ENCODE data around the gene CASTOR1. TPM values are rescaled to one million over a fixed set of nuclear protein-coding genes. Genes with fewer than 3 reads are reported as not detected.

Gene CASTOR1
- total RNA-seq, 1 experiment from 2014 or later = 8.4 TPM

DNA sequence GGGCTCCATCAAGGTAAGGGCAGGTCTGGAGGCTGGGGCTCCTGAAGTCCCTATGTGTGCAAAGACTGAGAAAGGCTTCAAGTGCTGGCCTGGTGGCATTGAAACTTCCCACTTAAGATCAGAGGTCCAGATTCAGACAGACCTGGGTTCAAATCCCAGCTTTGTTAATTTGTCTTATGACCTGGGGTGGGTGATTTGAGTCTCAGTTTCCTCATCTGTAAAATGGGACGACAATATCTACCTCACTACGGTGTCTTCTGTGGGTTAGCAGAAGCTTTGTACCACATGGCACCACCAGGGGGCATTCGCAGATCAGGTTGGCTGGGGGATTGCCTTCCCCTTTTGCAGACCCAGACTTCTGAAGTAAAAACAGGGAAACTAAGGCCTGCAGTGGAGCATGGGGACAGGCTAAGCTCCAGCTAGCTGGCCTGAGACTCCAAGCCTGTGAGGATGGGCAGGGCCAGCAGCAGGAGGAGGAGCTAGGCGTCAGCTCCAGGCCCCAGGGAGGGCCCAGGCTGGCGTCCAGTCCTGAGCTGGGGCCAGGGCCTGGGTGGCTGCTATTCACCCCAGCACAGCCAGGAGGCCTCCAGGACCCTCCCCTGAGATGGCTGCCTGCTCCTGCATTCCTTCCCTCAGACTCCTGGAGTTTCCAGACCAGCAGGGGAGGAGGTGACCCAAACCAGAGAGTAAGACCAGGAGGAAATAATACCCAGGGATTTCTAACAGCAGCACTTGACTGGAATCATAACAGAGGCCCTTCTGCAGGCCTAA lies 1.5 kb downstream of the CASTOR1 start:
- H3K36me3 ChIP-seq (ENCODE audit: insufficient read depth, low read length) = no peaks in the 10 kb centered on the region
- peak; percentile 94 for DNase-seq
- no peaks in the 10 kb centered on the region for H3K27me3 ChIP-seq (ENCODE audit: low read length)
- peak overlapping the region; percentile 88; the same call in 1 of the 2 replicates for H3K4me3 ChIP-seq (ENCODE audit: low read length)
- H3K4me2 ChIP-seq (ENCODE audit: low read depth, low read length, poor library complexity, severe bottlenecking) = peak overlapping the region; percentile 88
- H3K9me2 ChIP-seq (replicated peaks; ENCODE audit: insufficient read depth, low read length) = no peaks in the 10 kb centered on the region
- H3K27ac ChIP-seq (ENCODE audit: low read length) = no peak overlapping the region
- peak overlapping the region; percentile 80 for H3K9ac ChIP-seq (ENCODE audit: low read length)
- H3K9me3 ChIP-seq (ENCODE audit: low read length) = no peaks in the 10 kb centered on the region
- H3K4me1 ChIP-seq (ENCODE audit: low read length) = peaks cover 43% of the 10 kb centered on the region
- H2AFZ ChIP-seq (ENCODE audit: low read length) = no peak overlapping the region
- H3K79me2 ChIP-seq (ENCODE audit: low read length) = no peaks in the 10 kb centered on the region
- peaks cover 4% of the 10 kb centered on the region; the same call in 1 of the 2 replicates for H4K20me1 ChIP-seq (ENCODE audit: insufficient read depth, low read depth, low read length)

DNA sequence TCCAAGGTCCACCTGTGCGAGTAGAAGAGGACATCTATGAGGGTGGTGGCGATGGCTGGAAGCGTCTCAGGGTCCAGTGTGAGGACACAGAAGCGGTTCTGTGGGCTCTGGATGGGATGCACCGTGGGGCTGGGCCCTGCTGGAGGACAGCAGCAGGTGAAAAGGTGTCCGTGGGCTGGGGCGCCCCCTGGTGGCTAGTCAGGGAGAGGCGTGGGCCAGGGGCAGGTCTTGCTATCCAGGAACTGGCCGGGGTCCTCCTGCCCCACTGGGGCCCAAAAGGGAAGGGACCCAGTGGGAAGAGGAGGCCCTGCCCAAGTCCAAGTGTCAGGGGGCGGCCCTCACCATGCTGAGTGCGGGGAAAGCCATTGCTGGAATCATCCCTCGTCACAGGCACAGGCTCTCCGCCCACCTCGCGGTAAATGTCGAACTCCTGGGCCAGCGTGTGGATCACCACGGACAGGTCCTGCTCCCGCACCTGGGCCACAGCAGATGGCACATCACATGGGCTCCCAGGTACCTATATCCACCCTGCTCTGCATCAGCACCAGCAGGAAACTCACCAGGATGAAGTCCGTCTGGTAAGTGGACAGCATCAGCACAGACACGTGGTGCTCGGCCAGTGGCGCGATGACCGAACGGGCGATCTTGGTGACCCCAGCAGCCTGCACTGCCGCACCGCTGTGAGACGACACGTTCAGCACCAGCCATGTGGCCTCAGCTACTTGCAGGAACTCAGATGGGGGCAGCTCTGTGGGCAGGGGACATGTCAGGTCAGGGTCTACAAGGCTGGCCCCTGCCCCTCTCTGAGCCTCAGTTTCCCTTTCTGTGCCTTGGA lies 2.3 kb downstream of the CASTOR1 start:
- no peak overlapping the region for H2AFZ ChIP-seq (ENCODE audit: low read length)
- H3K4me1 ChIP-seq (ENCODE audit: low read length) = peaks cover 35% of the 10 kb centered on the region
- H3K36me3 ChIP-seq (ENCODE audit: insufficient read depth, low read length) = no peaks in the 10 kb centered on the region
- no peaks in the 10 kb centered on the region for H3K9me2 ChIP-seq (replicated peaks; ENCODE audit: insufficient read depth, low read length)
- no peak overlapping the region for H3K4me3 ChIP-seq (ENCODE audit: low read length)
- H3K79me2 ChIP-seq (ENCODE audit: low read length) = no peaks in the 10 kb centered on the region
- H4K20me1 ChIP-seq (ENCODE audit: insufficient read depth, low read depth, low read length) = peaks cover 4% of the 10 kb centered on the region; the same call in 1 of the 2 replicates
- no peak overlapping the region for H3K27ac ChIP-seq (ENCODE audit: low read length)
- no peak overlapping the region for H3K4me2 ChIP-seq (ENCODE audit: low read depth, low read length, poor library complexity, severe bottlenecking)
- peak; percentile 89 for DNase-seq
- no peaks in the 10 kb centered on the region for H3K9me3 ChIP-seq (ENCODE audit: low read length)
- H3K9ac ChIP-seq (ENCODE audit: low read length) = no peak overlapping the region
- H3K27me3 ChIP-seq (ENCODE audit: low read length) = no peaks in the 10 kb centered on the region

DNA sequence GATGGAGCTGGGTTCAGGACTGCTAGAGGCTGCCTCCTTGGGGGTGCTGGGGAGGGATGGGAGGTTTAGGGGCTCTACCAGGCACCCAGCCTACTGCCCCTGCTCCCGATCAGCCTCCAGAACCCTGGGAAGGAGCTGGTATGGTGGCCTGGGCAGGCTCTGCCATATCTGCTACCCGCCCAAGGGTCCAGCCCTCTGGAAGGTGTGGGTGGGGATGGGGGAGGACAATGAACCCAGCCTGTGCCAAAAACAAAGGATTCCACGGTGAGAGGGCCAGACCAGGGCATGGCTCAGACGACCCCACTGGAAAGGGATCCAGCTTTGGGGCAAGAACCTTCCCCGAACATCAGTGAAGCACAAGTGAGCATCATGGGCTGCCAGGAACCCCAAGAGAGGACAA lies 3.0 kb downstream of the CASTOR1 start:
- H2AFZ ChIP-seq (ENCODE audit: low read length) = no peak overlapping the region
- peaks cover 28% of the 10 kb centered on the region for H3K4me1 ChIP-seq (ENCODE audit: low read length)
- H3K4me2 ChIP-seq (ENCODE audit: low read depth, low read length, poor library complexity, severe bottlenecking) = no peak overlapping the region
- H3K27ac ChIP-seq (ENCODE audit: low read length) = no peak overlapping the region
- H4K20me1 ChIP-seq (ENCODE audit: insufficient read depth, low read depth, low read length) = peaks cover 4% of the 10 kb centered on the region; the same call in 1 of the 2 replicates
- H3K9ac ChIP-seq (ENCODE audit: low read length) = no peak overlapping the region
- no peaks in the 10 kb centered on the region for H3K36me3 ChIP-seq (ENCODE audit: insufficient read depth, low read length)
- H3K4me3 ChIP-seq (ENCODE audit: low read length) = no peak overlapping the region
- H3K79me2 ChIP-seq (ENCODE audit: low read length) = no peaks in the 10 kb centered on the region
- no peaks in the 10 kb centered on the region for H3K9me2 ChIP-seq (replicated peaks; ENCODE audit: insufficient read depth, low read length)
- no peak for DNase-seq
- H3K9me3 ChIP-seq (ENCODE audit: low read length) = no peaks in the 10 kb centered on the region
- no peaks in the 10 kb centered on the region for H3K27me3 ChIP-seq (ENCODE audit: low read length)

DNA sequence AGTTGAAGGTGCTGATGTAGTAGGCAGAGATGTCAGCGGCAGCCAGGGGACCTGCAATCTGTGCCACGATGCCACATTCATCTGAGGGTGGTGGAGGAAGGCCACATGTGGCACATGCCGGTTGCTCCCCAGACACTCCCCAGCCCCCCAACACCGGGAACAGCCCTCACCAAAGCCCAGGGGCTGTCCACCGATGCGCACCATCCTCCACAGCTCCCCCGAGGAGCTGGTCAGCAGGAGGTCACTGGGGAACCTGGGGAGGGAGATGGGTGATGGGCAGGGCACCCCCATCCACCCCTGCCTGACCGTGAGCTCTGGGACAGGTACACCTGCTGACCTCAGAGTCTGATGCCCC lies 3.5 kb downstream of the CASTOR1 start:
- Histone ChIP-seq H2AFZ (ENCODE audit: low read length) (no peak overlapping the region), H4K20me1 (ENCODE audit: insufficient read depth, low read depth, low read length) (peaks cover 4% of the 10 kb centered on the region; the same call in 1 of the 2 replicates), H3K27me3 (ENCODE audit: low read length) (no peaks in the 10 kb centered on the region), H3K27ac (ENCODE audit: low read length) (no peak overlapping the region), H3K4me2 (ENCODE audit: low read depth, low read length, poor library complexity, severe bottlenecking) (no peak overlapping the region), H3K79me2 (ENCODE audit: low read length) (no peaks in the 10 kb centered on the region), H3K4me1 (ENCODE audit: low read length) (peaks cover 23% of the 10 kb centered on the region), H3K9me2 (replicated peaks; ENCODE audit: insufficient read depth, low read length) (no peaks in the 10 kb centered on the region), H3K4me3 (ENCODE audit: low read length) (no peak overlapping the region), H3K9me3 (ENCODE audit: low read length) (no peaks in the 10 kb centered on the region), H3K36me3 (ENCODE audit: insufficient read depth, low read length) (no peaks in the 10 kb centered on the region), H3K9ac (ENCODE audit: low read length) (no peak overlapping the region)
- no peak for DNase-seq

DNA sequence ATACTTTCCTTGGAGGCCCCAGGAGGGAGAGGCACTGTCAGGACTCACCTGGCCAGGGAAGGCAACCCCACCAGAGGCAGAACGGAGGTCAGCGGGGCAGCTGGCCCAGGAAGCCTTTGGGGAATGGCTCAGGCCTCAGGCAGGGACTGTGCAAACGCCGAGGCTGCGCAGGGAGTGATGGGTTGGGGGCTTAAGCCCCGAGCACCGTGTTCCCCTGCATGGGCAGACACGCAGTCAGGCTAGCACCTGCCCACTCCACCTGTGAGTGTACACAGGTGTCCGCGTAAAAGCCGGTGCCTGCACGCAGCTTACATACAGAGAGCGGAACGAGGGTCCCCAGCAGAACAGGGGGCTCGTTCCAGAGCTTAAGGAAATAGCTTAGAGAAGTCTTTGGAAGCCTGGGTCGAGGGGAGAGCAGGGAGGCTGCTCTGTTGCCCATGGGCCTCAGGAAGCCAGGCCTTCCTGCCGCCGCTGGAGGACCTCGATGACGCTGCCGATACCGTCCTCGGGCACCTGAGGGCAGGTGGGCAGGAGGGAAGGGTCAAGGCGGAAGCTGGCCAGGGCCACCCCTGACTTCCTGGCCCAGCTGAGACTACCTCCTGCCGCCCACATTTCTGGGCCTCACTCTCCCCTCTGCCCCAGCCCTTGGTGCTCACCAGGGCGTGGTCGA lies 4.0 kb downstream of the CASTOR1 start:
- Histone ChIP-seq H3K4me2 (ENCODE audit: low read depth, low read length, poor library complexity, severe bottlenecking) (no peak overlapping the region), H3K36me3 (ENCODE audit: insufficient read depth, low read length) (no peaks in the 10 kb centered on the region)

DNA sequence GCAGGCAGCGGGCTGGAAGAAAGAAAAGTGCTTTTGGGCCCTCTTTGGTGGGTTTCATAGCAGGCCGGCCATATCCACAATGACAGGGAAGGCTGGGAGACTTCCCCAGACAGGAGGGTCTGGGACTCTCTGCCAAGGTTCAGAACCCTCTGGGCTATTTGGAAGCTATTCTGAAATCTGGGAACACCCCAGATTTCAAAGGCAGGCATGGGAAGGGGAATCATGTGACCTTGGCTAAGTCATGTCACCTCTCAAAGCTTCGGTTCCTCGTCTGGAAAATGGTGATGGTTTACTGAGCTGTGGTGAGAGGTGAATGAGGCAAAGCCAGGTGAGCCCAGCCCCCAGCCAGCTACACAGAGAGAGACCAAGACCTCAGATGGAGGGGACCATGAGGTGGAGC lies 4.6 kb downstream of the CASTOR1 start:
- H4K20me1 ChIP-seq (ENCODE audit: insufficient read depth, low read depth, low read length) = peaks cover 4% of the 10 kb centered on the region; the same call in 1 of the 2 replicates
- no peak overlapping the region for H3K4me2 ChIP-seq (ENCODE audit: low read depth, low read length, poor library complexity, severe bottlenecking)
- H3K79me2 ChIP-seq (ENCODE audit: low read length) = no peaks in the 10 kb centered on the region
- H3K4me3 ChIP-seq (ENCODE audit: low read length) = no peak overlapping the region
- peaks cover 12% of the 10 kb centered on the region for H3K4me1 ChIP-seq (ENCODE audit: low read length)
- no peak overlapping the region for H3K9ac ChIP-seq (ENCODE audit: low read length)
- no peaks in the 10 kb centered on the region for H3K36me3 ChIP-seq (ENCODE audit: insufficient read depth, low read length)
- no peak for DNase-seq
- H3K27me3 ChIP-seq (ENCODE audit: low read length) = no peaks in the 10 kb centered on the region
- H3K9me3 ChIP-seq (ENCODE audit: low read length) = no peaks in the 10 kb centered on the region
- no peaks in the 10 kb centered on the region for H3K9me2 ChIP-seq (replicated peaks; ENCODE audit: insufficient read depth, low read length)
- no peak overlapping the region for H3K27ac ChIP-seq (ENCODE audit: low read length)
- no peak overlapping the region for H2AFZ ChIP-seq (ENCODE audit: low read length)

More for the DNA sequence above, 4.0 kb downstream of the CASTOR1 start:
- Histone ChIP-seq H3K4me1 (ENCODE audit: low read length) (peaks cover 18% of the 10 kb centered on the region), H3K27me3 (ENCODE audit: low read length) (no peaks in the 10 kb centered on the region), H3K79me2 (ENCODE audit: low read length) (no peaks in the 10 kb centered on the region), H3K9me2 (replicated peaks; ENCODE audit: insufficient read depth, low read length) (no peaks in the 10 kb centered on the region), H3K9me3 (ENCODE audit: low read length) (no peaks in the 10 kb centered on the region), H2AFZ (ENCODE audit: low read length) (no peak overlapping the region), H3K4me3 (ENCODE audit: low read length) (no peak overlapping the region), H3K27ac (ENCODE audit: low read length) (no peak overlapping the region), H3K9ac (ENCODE audit: low read length) (no peak overlapping the region), H4K20me1 (ENCODE audit: insufficient read depth, low read depth, low read length) (peaks cover 4% of the 10 kb centered on the region; the same call in 1 of the 2 replicates)
- no peak for DNase-seq

DNA sequence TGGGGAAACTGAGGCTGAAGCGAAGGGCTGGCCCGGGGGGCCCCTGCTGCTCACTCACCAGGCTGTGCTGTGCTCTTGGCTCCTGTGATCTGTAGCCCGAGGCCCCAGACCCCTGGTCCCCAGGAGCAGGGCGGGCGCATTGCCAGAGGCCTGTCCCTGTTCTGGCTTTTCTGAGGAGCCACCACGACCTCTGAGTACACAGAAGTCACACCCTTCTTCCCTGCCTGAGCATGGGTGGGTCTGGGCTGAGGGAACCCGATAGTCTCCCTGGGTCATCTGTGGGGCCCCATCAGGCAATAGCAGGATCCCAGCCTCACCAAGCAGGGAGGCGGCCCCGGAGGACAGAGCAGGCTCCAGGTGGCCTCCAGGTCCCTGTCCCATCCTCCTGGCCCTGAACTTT lies 5.1 kb downstream of the CASTOR1 start:
- Histone ChIP-seq H3K9ac (ENCODE audit: low read length) (no peak overlapping the region), H3K79me2 (ENCODE audit: low read length) (no peaks in the 10 kb centered on the region), H3K4me1 (ENCODE audit: low read length) (peaks cover 11% of the 10 kb centered on the region), H3K36me3 (ENCODE audit: insufficient read depth, low read length) (no peaks in the 10 kb centered on the region), H3K4me3 (ENCODE audit: low read length) (no peak overlapping the region), H3K27ac (ENCODE audit: low read length) (no peak overlapping the region), H3K4me2 (ENCODE audit: low read depth, low read length, poor library complexity, severe bottlenecking) (no peak overlapping the region), H3K9me3 (ENCODE audit: low read length) (no peaks in the 10 kb centered on the region), H2AFZ (ENCODE audit: low read length) (no peak overlapping the region), H4K20me1 (ENCODE audit: insufficient read depth, low read depth, low read length) (peaks cover 4% of the 10 kb centered on the region; the same call in 1 of the 2 replicates), H3K27me3 (ENCODE audit: low read length) (no peaks in the 10 kb centered on the region), H3K9me2 (replicated peaks; ENCODE audit: insufficient read depth, low read length) (no peaks in the 10 kb centered on the region)
- DNase-seq = no peak

DNA sequence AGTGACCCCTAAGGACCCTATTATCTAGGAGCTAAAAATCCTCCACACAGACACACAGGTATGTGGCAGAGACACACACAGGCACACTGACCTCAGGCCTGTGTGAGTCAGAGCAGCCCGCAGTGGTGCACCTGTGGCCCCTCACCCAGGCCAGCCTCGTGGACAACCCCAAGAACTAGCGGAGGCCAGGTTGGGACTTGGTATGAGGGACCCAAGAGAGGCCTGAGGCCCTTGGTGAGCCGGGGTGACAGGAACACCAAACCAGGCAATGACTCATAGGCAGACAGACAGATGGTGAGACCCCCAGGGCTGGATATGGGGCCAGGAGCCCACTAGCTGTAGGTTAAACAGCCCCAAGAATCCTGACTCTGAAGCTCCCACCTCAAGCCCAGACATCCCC lies 6.0 kb downstream of the CASTOR1 start:
- no peak overlapping the region for H3K4me2 ChIP-seq (ENCODE audit: low read depth, low read length, poor library complexity, severe bottlenecking)
- no peaks in the 10 kb centered on the region for H3K79me2 ChIP-seq (ENCODE audit: low read length)
- no peaks in the 10 kb centered on the region for H3K9me2 ChIP-seq (replicated peaks; ENCODE audit: insufficient read depth, low read length)
- no peaks in the 10 kb centered on the region for H3K36me3 ChIP-seq (ENCODE audit: insufficient read depth, low read length)
- H4K20me1 ChIP-seq (ENCODE audit: insufficient read depth, low read depth, low read length) = peaks cover 4% of the 10 kb centered on the region; the same call in 1 of the 2 replicates
- no peak for DNase-seq
- H3K27me3 ChIP-seq (ENCODE audit: low read length) = no peaks in the 10 kb centered on the region
- no peak overlapping the region for H3K9ac ChIP-seq (ENCODE audit: low read length)
- no peak overlapping the region for H3K27ac ChIP-seq (ENCODE audit: low read length)
- H3K9me3 ChIP-seq (ENCODE audit: low read length) = no peaks in the 10 kb centered on the region
- peaks cover 5% of the 10 kb centered on the region for H3K4me1 ChIP-seq (ENCODE audit: low read length)
- H3K4me3 ChIP-seq (ENCODE audit: low read length) = no peak overlapping the region
- H2AFZ ChIP-seq (ENCODE audit: low read length) = no peak overlapping the region

All from Karpas-422 (cell line).